Liver (tissue), 9 donors: ENCODE results near the gene CARS1. TPM values are rescaled to one million over a fixed set of nuclear protein-coding genes. Genes with fewer than 3 reads are reported as not detected.

Source experiments
- DNase-seq: peaks from one replicate; pipeline ENCODE4 v3.0.0-alpha.2; 2017; ENCODE audit warnings: low spot score
- H3K27ac ChIP-seq, 2 donors: one replicate each; pipeline ENCODE4 v1.7.0; 2013; ENCODE audit warnings: inconsistent platforms in 2 of 2, low read length in 2 of 2, control low read depth in 1 of 2, low read depth in 1 of 2, mild to moderate bottlenecking in 1 of 2
- H3K27me3 ChIP-seq, 4 donors: one replicate each; pipeline versions ENCODE4 v1.6.1 to v1.7.0; 2013; ENCODE audit warnings: low read length in 3 of 4, inconsistent platforms in 1 of 4, mild to moderate bottlenecking in 1 of 4, moderate library complexity in 1 of 4; ENCODE audit not compliant: control insufficient read depth in 4 of 4, insufficient read depth in 4 of 4
- H3K36me3 ChIP-seq, 4 donors: one replicate each; pipeline versions ENCODE4 v1.6.1 to v1.7.0; 2013; ENCODE audit warnings: low read length in 3 of 4, mild to moderate bottlenecking in 3 of 4, low read depth in 1 of 4, moderate library complexity in 1 of 4; ENCODE audit not compliant: control insufficient read depth in 4 of 4, insufficient read depth in 3 of 4
- H3K4me1 ChIP-seq, 4 donors: one replicate each; pipeline versions ENCODE4 v1.6.1 to v1.7.0; 2013; ENCODE audit warnings: low read length in 3 of 4, mild to moderate bottlenecking in 3 of 4, moderate library complexity in 1 of 4; ENCODE audit not compliant: control insufficient read depth in 4 of 4, insufficient read depth in 4 of 4
- H3K4me3 ChIP-seq, 3 donors: one replicate each; pipeline versions ENCODE4 v1.6.1 to v1.7.0; 2013; ENCODE audit warnings: low read length in 3 of 3, control low read depth in 1 of 3, low read depth in 1 of 3, mild to moderate bottlenecking in 1 of 3
- H3K9ac ChIP-seq, 2 donors: one replicate each; pipeline ENCODE4 v1.7.0; 2013; ENCODE audit warnings: low read length in 2 of 2, mild to moderate bottlenecking in 2 of 2, moderate library complexity in 2 of 2, control low read depth in 1 of 2, low read depth in 1 of 2
- H3K9me3 ChIP-seq, 4 donors: one replicate each; pipeline versions ENCODE4 v1.6.1 to v1.7.0; 2013; ENCODE audit warnings: low read length in 3 of 4; ENCODE audit not compliant: control insufficient read depth in 4 of 4
- EGR1 ChIP-seq, 2 donors: IDR thresholded peaks; 2 replicates each; pipeline ENCODE4 v1.6.1; 2016 to 2018; ENCODE audit warnings: antibody characterized with exemption in 2 of 2, low read depth in 2 of 2
- FOXA2 ChIP-seq: IDR thresholded peaks from 2 replicates; pipeline ENCODE4 v1.6.1; 2016; ENCODE audit warnings: antibody characterized with exemption
- GABPA ChIP-seq, 2 donors: IDR thresholded peaks in 1 of 2; conservative IDR thresholded peaks in 1 of 2; 2 replicates each; pipeline ENCODE4 v1.6.1; 2016; ENCODE audit warnings: antibody characterized with exemption in 2 of 2, mild to moderate bottlenecking in 1 of 2, moderate library complexity in 1 of 2
- HNF4G ChIP-seq: IDR thresholded peaks from 2 replicates; pipeline ENCODE4 v1.6.1; 2016; ENCODE audit warnings: antibody characterized with exemption
- JUND ChIP-seq, 2 donors: IDR thresholded peaks; 2 replicates each; pipeline ENCODE4 v1.6.1; 2016; ENCODE audit warnings: antibody characterized with exemption in 2 of 2
- RAD21 ChIP-seq, 2 donors: IDR thresholded peaks; 2 replicates each; pipeline ENCODE4 v1.6.1; 2016; ENCODE audit warnings: antibody characterized with exemption in 2 of 2, mild to moderate bottlenecking in 2 of 2
- RXRA ChIP-seq, 2 donors: IDR thresholded peaks; 2 replicates each; pipeline ENCODE4 v1.6.1; 2017 to 2018; ENCODE audit warnings: antibody characterized with exemption in 2 of 2, mild to moderate bottlenecking in 1 of 2
- TAF1 ChIP-seq: conservative IDR thresholded peaks from 2 replicates; pipeline ENCODE4 v1.6.1; 2016; ENCODE audit warnings: antibody characterized with exemption, mild to moderate bottlenecking
- WGBS: extraction: QIAGEN DNeasy Blood & Tissue Kit; methylation state at CpG from one replicate; pipeline ENCODE4 v1.1.7; 2013; 5-methylcytosine and 5-hydroxymethylcytosine counted together
- polyA plus RNA-seq, 2 donors: library from polyadenylated mRNA; stranded (reverse) in 1 of 2; unstranded in 1 of 2; fragments of 200-250 nt in 1 of 2; fragments of >200 nt in 1 of 2; fragmentation: Nextera tagmentation in 1 of 2; extraction: Ambion mirVana in 1 of 2; gene quantifications; one replicate each; pipeline versions ENCODE4 v1.2.1 to v1.2.3, GENCODE V29; 2013 to 2015
- total RNA-seq, 2 donors: library from RNA; depleted of rRNA; stranded (reverse); fragments of >200 nt; gene quantifications; one replicate each; pipeline ENCODE4 v1.2.3, GENCODE V29; 2014
- TF ChIP-seq, protein P1 (sequence below): IDR thresholded peaks from 2 replicates; pipeline ENCODE4 v1.6.1; 2016; ENCODE audit warnings: antibody characterized with exemption
- TF ChIP-seq, protein P2 (sequence below): IDR thresholded peaks from 2 replicates; pipeline ENCODE4 v1.6.1; 2016; ENCODE audit warnings: antibody characterized with exemption
- TF ChIP-seq, protein P3 (sequence below): fragments of 150-350 bp; IDR thresholded peaks from 2 replicates; pipeline ENCODE4 v1.5.1; 2017; ENCODE audit warnings: improper control_type of control experiment, low read depth, low read length; ENCODE audit not compliant: missing input control
- donor health status: healthy.
- donor health status: healthy.
- donor health status: healthy.
- donor health status: healthy.
- donor health status: healthy.

The CARS1 gene
- total and polyA plus RNA-seq, 4 donors = 15.2 to 40.1 (median 22.1) TPM

DNA sequence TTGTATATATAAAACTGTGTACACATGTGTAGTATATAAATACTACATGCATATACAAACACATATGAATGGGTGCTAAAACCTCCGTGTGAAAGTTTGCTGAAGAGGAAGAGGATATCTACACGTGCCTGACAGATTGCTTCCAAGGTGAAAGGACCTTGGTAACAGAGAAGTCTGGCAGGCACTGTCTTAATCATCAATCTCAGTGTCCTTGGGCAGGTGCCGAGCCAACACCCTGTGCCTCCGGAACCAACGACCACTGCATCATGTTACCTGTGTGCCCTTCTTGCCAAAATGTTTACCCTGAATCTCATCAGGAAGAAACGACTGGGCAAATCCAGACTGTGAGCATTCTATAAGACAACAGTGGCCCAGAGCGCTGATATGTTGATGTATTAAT lies 80.1 kb downstream of the CARS1 start:
- H3K4me3 ChIP-seq = no peak overlapping the region
- H3K36me3 ChIP-seq = peaks cover 5 to 51% (median 43%) of the 10 kb centered on the region in 4 donors
- WGBS = 80% methylated on average over 7 of the region's 7 CpGs
- no peaks in the 10 kb centered on the region for H3K27me3 ChIP-seq
- TF ChIP-seq TAF1 (no peak), RAD21 (IDR thresholded peaks at IDR 0.05) (no peak), EGR1 (IDR thresholded peaks at IDR 0.05; ENCODE audit: low read depth in 2 of 2) (no peak), GABPA (IDR thresholded peaks at IDR 0.05 in 1 of 2, conservative IDR thresholded peaks at IDR 0.05 in 1 of 2) (no peak), HNF4G (no peak), JUND (IDR thresholded peaks at IDR 0.05) (no peak)
- TF ChIP-seq, protein P1, sequence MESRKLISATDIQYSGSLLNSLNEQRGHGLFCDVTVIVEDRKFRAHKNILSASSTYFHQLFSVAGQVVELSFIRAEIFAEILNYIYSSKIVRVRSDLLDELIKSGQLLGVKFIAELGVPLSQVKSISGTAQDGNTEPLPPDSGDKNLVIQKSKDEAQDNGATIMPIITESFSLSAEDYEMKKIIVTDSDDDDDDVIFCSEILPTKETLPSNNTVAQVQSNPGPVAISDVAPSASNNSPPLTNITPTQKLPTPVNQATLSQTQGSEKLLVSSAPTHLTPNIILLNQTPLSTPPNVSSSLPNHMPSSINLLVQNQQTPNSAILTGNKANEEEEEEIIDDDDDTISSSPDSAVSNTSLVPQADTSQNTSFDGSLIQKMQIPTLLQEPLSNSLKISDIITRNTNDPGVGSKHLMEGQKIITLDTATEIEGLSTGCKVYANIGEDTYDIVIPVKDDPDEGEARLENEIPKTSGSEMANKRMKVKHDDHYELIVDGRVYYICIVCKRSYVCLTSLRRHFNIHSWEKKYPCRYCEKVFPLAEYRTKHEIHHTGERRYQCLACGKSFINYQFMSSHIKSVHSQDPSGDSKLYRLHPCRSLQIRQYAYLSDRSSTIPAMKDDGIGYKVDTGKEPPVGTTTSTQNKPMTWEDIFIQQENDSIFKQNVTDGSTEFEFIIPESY = no peak
- TF ChIP-seq, protein P2, sequence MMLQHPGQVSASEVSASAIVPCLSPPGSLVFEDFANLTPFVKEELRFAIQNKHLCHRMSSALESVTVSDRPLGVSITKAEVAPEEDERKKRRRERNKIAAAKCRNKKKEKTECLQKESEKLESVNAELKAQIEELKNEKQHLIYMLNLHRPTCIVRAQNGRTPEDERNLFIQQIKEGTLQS = no peak
- TF ChIP-seq, protein P3, sequence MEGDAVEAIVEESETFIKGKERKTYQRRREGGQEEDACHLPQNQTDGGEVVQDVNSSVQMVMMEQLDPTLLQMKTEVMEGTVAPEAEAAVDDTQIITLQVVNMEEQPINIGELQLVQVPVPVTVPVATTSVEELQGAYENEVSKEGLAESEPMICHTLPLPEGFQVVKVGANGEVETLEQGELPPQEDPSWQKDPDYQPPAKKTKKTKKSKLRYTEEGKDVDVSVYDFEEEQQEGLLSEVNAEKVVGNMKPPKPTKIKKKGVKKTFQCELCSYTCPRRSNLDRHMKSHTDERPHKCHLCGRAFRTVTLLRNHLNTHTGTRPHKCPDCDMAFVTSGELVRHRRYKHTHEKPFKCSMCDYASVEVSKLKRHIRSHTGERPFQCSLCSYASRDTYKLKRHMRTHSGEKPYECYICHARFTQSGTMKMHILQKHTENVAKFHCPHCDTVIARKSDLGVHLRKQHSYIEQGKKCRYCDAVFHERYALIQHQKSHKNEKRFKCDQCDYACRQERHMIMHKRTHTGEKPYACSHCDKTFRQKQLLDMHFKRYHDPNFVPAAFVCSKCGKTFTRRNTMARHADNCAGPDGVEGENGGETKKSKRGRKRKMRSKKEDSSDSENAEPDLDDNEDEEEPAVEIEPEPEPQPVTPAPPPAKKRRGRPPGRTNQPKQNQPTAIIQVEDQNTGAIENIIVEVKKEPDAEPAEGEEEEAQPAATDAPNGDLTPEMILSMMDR = no peak
- no peak overlapping the region for H3K9ac ChIP-seq
- H3K27ac ChIP-seq = no peak overlapping the region
- H3K9me3 ChIP-seq = no peaks in the 10 kb centered on the region
- DNase-seq = no peak
- H3K4me1 ChIP-seq = peaks cover 0 to 3% (median 0%) of the 10 kb centered on the region in 4 donors

DNA sequence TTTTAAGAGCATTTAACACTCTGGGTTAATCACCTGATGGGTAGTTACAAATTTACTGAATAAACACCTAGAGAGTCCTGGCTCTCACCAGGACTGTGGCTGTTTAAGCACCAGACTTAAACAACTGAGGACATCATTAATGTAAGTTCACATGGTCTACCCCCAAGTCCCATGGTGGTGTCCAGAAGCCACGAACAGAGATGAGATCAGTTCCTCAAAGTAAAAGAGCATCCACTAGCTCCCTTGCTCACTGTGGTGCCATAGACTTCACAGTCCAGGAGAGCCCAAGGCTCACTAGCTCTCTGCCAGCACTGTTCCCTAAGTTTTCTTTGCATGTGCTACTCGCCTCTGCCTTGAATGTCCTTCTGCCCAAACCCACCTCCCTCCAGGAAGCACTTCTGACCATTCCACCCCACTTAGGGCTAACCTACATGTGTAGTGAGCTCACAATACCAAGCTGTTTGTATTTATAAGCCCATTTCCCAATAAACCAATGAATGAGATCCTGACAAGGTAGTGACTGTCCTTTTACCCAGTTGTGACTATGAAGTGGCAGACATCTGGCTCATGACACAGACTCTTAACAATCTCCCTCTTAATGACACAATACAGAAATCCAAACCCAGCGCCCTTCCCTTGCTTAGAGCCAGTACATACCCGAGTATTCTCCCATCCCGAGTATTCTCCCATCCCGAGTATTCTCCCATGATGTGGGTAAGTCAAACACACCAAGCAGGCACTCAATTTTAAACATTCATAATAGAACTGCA lies 80.7 kb downstream of the CARS1 start:
- H3K9me3 ChIP-seq = no peaks in the 10 kb centered on the region
- H3K9ac ChIP-seq = no peak overlapping the region
- peaks cover 9 to 57% (median 49%) of the 10 kb centered on the region in 4 donors for H3K36me3 ChIP-seq
- no peaks in the 10 kb centered on the region for H3K27me3 ChIP-seq
- WGBS = 90% methylated on average over 6 of the region's 6 CpGs
- DNase-seq = no peak
- H3K4me1 ChIP-seq = no peaks in the 10 kb centered on the region
- TF ChIP-seq JUND (IDR thresholded peaks at IDR 0.05) (no peak), FOXA2 (no peak), HNF4G (no peak), EGR1 (IDR thresholded peaks at IDR 0.05; ENCODE audit: low read depth in 2 of 2) (no peak), RXRA (IDR thresholded peaks at IDR 0.05) (no peak)
- TF ChIP-seq, protein P2 = no peak
- TF ChIP-seq, protein P1 = no peak
- TF ChIP-seq, protein P3 = no peak
- no peak overlapping the region for H3K4me3 ChIP-seq
- no peak overlapping the region for H3K27ac ChIP-seq
